ENCODE results near the gene RASD1.

Gene RASD1

GRCh38 chr17:17519886-17520285 lies 23.7 kb upstream of the RASD1 start:
- TF ChIP-seq CTCF (IDR thresholded peaks at IDR 0.05), result no peak
- no peak for DNase-seq (ENCODE audit: low spot score)
- no peak overlapping the region for H3K27ac ChIP-seq
- no peak overlapping the region for H3K4me3 ChIP-seq

- no peak overlapping the region for H3K4me3 ChIP-seq
- no peak for DNase-seq (ENCODE audit: low spot score)
- no peak overlapping the region for H3K27ac ChIP-seq
- no peak for TF ChIP-seq CTCF (IDR thresholded peaks at IDR 0.05)
Observed at GRCh38 chr17:17518951-17519350, 22.8 kb upstream of the RASD1 start.

GRCh38 chr17:17518014-17518413 lies 21.8 kb upstream of the RASD1 start:
- no peak for DNase-seq (ENCODE audit: low spot score)
- H3K4me3 ChIP-seq, result no peak overlapping the region

GRCh38 chr17:17516941-17517720 lies 20.9 kb upstream of the RASD1 start:
- no peak for DNase-seq (ENCODE audit: low spot score)
- H3K4me3 ChIP-seq, result no peak overlapping the region
- H3K27ac ChIP-seq, result no peak overlapping the region
- no peak for TF ChIP-seq CTCF (IDR thresholded peaks at IDR 0.05)

More at GRCh38 chr17:17518014-17518413, 21.8 kb upstream of the RASD1 start:
- H3K27ac ChIP-seq, result no peak overlapping the region
- no peak for TF ChIP-seq CTCF (IDR thresholded peaks at IDR 0.05)

- no peak overlapping the region for H3K4me3 ChIP-seq
Observed at GRCh38 chr17:17515934-17516930, 20.0 kb upstream of the RASD1 start.

More at GRCh38 chr17:17515934-17516930, 20.0 kb upstream of the RASD1 start:
- DNase-seq (ENCODE audit: low spot score), result no peak
- TF ChIP-seq CTCF (IDR thresholded peaks at IDR 0.05), result no peak
- no peak overlapping the region for H3K27ac ChIP-seq

Data from coronary artery (tissue), 2 donors.